Esophagus squamous epithelium (tissue), 5 donors: ENCODE data around the gene MEF2D. TPM values are rescaled to one million over a fixed set of nuclear protein-coding genes. Genes with fewer than 3 reads are reported as not detected.
A peak's percentile ranks its signal among the peaks of the same experiment; 100 is the strongest.

Source experiments
- DNase-seq: peaks from one replicate; lab custom pipeline; 2025; lab: John Stamatoyannopoulos, UW
- H3K27ac ChIP-seq, 4 donors: fragments of 200-600 bp; sonication (generic); one replicate each; pipeline ENCODE4 v1.5.1; 2016 to 2019; ENCODE audit warnings: mild to moderate bottlenecking in 1 of 4
- H3K27me3 ChIP-seq, 4 donors: fragments of 200-600 bp; sonication (generic); 1 replicate in 3 of 4; 2 replicates in 1 of 4; pipeline versions ENCODE4 v1.5.1 to v1.6.0; 2017 to 2021; ENCODE audit warnings: antibody characterized with exemption in 1 of 4
- H3K36me3 ChIP-seq, 3 donors: fragments of 200-600 bp; sonication (generic); one replicate each; pipeline ENCODE4 v1.5.1; 2016 to 2019
- H3K4me1 ChIP-seq, 3 donors: fragments of 200-600 bp; sonication (generic); one replicate each; pipeline ENCODE4 v1.5.1; 2017 to 2019
- H3K4me3 ChIP-seq, 4 donors: fragments of 200-600 bp; sonication (generic); 1 replicate in 3 of 4; 2 replicates in 1 of 4; pipeline ENCODE4 v1.5.1; 2016 to 2019; ENCODE audit warnings: mild to moderate bottlenecking in 2 of 4, moderate library complexity in 1 of 4
- H3K9me3 ChIP-seq, 3 donors: fragments of 200-600 bp; sonication (generic); one replicate each; pipeline ENCODE4 v1.5.1; 2016 to 2019
- POLR2A ChIP-seq, 4 donors: fragments of 450-650 bp; IDR thresholded peaks; one replicate each; pipeline ENCODE4 v1.6.1; 2017; ENCODE audit warnings: antibody characterized with exemption in 4 of 4, mild to moderate bottlenecking in 4 of 4, moderate library complexity in 3 of 4
- WGBS, 2 donors: methylation state at CpG; one replicate each; pipeline ENCODE4 v1.1.5; 2018; 5-methylcytosine and 5-hydroxymethylcytosine counted together
- intact Hi-C: fragments of 100-400 bp; cut with DNase I; formaldehyde crosslinking; loops from one replicate; pipeline ENCODE4 v1.15.0; 2022
- total RNA-seq, 4 donors: library from RNA; depleted of rRNA; stranded (reverse); fragments of >200 nt; gene quantifications; one replicate each; pipeline ENCODE4 v1.1.0, GENCODE V29; 2016
- TF ChIP-seq, protein P1 (sequence below), 6 experiments: fragments of 450-650 bp in 4 of 6; fragments of 200-600 bp in 2 of 6; sonication (generic) in 2 of 6; IDR thresholded peaks; one replicate each; pipeline ENCODE4 v1.5.1; 2016 to 2019; ENCODE audit warnings: antibody characterized with exemption in 6 of 6, mild to moderate bottlenecking in 4 of 6, moderate library complexity in 4 of 6
- donor health status: DM: yes; HTN: yes; CAD: no.

Gene MEF2D
- total RNA-seq, 4 donors from 2014 or later: 9.1 to 30.1 (median 12.1) TPM

DNA sequence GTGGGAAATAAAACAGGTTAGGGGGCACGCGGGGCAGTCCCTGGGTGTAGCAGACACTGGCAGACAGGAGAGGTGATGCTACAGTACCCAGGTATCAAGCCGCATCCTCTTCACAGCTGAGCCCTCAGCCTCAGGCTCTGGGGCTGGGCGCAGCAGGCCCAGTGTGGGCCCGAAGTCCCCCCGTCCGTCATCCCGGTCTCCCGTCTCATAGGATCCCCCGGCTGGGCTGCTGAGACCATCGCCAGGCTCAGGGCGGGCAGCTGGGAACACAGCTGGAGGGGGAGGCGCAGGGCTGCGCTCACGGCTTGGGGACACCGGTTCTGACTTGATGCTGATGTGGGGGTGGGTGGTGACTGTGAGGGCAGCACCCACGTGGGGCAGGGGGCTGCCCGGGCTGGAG lies 32.7 kb downstream of the MEF2D start:
- no peak overlapping the region for H3K4me3 ChIP-seq
- WGBS, 2 donors: 72 to 82% methylated on average over 4 to 5 of the region's 18 CpGs
- H3K27ac ChIP-seq: peak overlapping the region in 3 of 4 donors; percentile 37 to 80 (median 78)
- peaks cover 12 to 72% (median 28%) of the 10 kb centered on the region in 3 donors for H3K4me1 ChIP-seq
- TF ChIP-seq POLR2A (IDR thresholded peaks at IDR 0.05): no peak
- TF ChIP-seq, protein P1, sequence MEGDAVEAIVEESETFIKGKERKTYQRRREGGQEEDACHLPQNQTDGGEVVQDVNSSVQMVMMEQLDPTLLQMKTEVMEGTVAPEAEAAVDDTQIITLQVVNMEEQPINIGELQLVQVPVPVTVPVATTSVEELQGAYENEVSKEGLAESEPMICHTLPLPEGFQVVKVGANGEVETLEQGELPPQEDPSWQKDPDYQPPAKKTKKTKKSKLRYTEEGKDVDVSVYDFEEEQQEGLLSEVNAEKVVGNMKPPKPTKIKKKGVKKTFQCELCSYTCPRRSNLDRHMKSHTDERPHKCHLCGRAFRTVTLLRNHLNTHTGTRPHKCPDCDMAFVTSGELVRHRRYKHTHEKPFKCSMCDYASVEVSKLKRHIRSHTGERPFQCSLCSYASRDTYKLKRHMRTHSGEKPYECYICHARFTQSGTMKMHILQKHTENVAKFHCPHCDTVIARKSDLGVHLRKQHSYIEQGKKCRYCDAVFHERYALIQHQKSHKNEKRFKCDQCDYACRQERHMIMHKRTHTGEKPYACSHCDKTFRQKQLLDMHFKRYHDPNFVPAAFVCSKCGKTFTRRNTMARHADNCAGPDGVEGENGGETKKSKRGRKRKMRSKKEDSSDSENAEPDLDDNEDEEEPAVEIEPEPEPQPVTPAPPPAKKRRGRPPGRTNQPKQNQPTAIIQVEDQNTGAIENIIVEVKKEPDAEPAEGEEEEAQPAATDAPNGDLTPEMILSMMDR (IDR thresholded peaks at IDR 0.05): no peak
- no peaks in the 10 kb centered on the region for H3K27me3 ChIP-seq
- DNase-seq: no peak
- H3K9me3 ChIP-seq: no peaks in the 10 kb centered on the region
- intact Hi-C loops: no loop called here
- peaks cover 29 to 85% (median 40%) of the 10 kb centered on the region in 3 donors for H3K36me3 ChIP-seq

DNA sequence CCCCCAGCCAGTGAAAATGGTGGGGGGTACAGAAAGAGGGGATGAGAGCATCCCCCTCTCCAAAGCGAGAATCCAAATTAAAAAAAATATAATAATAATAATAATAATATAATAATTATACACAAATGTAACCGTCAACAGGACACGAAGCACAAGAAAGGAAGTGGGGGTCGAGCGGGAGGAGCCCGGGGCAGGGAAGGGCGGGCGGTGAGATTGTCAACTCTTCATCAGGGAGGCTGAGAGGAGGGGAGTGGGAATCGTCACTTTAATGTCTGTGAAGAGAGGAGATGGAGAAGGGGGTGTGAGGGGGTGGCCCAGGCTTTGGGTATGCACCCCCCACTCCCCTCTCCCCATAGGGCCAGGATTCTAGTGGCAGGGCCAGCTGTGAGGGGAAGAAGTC lies 33.2 kb downstream of the MEF2D start:
- H3K36me3 ChIP-seq: peaks cover 29 to 80% (median 40%) of the 10 kb centered on the region in 3 donors
- H3K27me3 ChIP-seq: no peaks in the 10 kb centered on the region
- H3K27ac ChIP-seq: peak overlapping the region in 3 of 4 donors; percentile 37 to 80 (median 78)
- no peak for TF ChIP-seq POLR2A (IDR thresholded peaks at IDR 0.05)
- TF ChIP-seq, protein P1 (IDR thresholded peaks at IDR 0.05): no peak
- no peak overlapping the region for H3K4me3 ChIP-seq
- 77 to 92% methylated on average over 9 of the region's 9 CpGs for WGBS, 2 donors
- DNase-seq: no peak
- no peaks in the 10 kb centered on the region for H3K9me3 ChIP-seq
- intact Hi-C loops: no loop called here
- peaks cover 12 to 72% (median 30%) of the 10 kb centered on the region in 3 donors for H3K4me1 ChIP-seq

DNA sequence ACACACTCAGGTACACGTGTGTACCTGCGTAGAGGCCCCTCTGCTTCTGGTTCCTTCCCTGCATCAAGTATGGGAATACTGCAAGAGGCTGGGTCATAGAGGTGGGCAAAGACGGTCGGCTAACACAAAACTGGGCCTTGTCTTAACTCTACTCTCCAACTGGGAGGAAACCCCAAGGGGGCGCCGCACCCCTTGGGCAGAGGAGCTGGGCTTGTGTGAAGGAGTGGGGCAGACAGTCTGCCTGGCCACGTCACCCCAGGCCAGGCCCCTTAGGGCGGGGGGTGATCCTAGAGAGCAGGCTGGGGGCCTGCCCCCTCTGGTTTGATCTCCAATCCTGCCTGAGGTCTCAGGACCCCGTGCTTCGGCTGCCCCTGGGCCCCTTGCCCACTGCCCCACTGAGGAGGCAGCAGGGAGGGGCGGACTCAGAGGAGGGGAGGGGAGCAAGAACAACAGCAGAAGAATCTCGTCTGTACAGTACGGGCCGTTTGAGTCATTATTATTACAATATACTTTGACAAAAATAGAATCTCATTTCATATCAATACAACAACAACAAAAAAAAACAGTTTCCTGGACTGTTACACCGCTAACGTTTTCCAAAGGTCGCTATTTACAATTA lies 34.7 kb downstream of the MEF2D start:
- Histone ChIP-seq H3K9me3 (no peaks in the 10 kb centered on the region), H3K27me3 (no peaks in the 10 kb centered on the region), H3K27ac (peak overlapping the region; percentile 17 to 85 (median 79)), H3K4me3 (no peak overlapping the region), H3K36me3 (peaks cover 29 to 65% (median 39%) of the 10 kb centered on the region in 3 donors), H3K4me1 (peaks cover 21 to 67% (median 36%) of the 10 kb centered on the region in 3 donors)
- TF ChIP-seq, protein P1 (IDR thresholded peaks at IDR 0.05): peak in 1 of 6 experiments; percentile 3
- no peak for TF ChIP-seq POLR2A (IDR thresholded peaks at IDR 0.05)
- no peak for DNase-seq
- intact Hi-C loops: no loop called here
- WGBS, 2 donors: 46 to 58% methylated on average over 7 to 10 of the region's 17 CpGs

DNA sequence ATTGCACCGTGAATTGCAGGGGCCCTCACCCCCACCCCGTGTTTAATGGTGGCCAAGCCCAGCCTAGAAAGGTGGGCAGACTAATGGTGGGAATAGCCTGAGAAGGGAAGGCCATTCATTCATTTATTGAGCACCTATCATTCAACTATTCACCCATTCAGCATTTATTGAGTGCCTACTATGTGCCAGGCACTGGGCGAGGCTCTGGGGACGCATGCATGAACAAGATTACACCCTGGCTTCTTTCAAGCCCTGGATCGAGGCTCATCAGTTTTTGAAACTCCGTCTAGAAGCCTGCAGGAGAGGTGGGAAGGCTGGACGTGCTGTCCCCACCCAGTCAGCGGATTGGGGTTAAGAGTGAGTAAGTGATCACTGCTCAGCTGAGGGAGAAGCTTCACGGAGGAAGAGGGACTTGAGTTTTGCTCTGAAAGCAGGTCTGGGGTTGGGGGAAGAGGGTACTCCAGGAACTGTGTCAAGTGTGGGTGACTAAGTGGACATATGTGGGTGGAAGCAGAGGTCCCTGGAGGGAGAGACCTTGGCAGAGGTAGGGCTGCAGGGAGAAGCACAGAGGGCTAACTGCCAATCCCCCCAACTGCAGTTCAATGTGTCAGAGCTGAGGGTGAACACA lies 35.6 kb downstream of the MEF2D start:
- peaks cover 21 to 67% (median 36%) of the 10 kb centered on the region in 3 donors for H3K4me1 ChIP-seq
- 62 to 63% methylated on average over 5 to 7 of the region's 9 CpGs for WGBS, 2 donors
- H3K9me3 ChIP-seq: no peaks in the 10 kb centered on the region
- H3K27me3 ChIP-seq: no peaks in the 10 kb centered on the region
- peak overlapping the region; percentile 34 to 85 (median 79) for H3K27ac ChIP-seq
- DNase-seq: no peak
- intact Hi-C loops: no loop called here
- peaks cover 29 to 55% (median 32%) of the 10 kb centered on the region in 3 donors for H3K36me3 ChIP-seq
- TF ChIP-seq, protein P1 (IDR thresholded peaks at IDR 0.05): no peak
- no peak overlapping the region for H3K4me3 ChIP-seq

DNA sequence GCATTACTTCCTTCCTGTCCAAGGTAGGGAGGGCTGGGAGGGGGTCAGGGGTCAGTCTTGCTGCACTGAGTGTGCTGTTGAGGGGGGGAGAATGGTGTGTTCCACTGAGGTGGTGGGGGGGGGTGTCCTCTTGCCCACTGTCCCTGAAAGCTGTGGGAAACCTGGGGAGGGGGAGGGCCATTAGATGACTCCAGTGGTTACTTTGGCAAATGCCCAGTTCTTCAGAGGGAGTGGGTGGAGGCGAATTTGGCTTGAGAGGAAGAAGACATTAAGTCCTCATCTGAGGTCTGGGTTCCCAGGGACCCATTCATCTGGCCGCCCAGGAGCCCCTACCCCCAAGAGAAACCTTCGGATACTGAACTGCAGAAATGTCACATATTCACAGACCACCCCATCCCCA lies 36.2 kb downstream of the MEF2D start:
- DNase-seq: no peak
- intact Hi-C loops: no loop called here

More for the DNA sequence above, 36.2 kb downstream of the MEF2D start:
- H3K27me3 ChIP-seq: no peaks in the 10 kb centered on the region
- H3K4me3 ChIP-seq: no peak overlapping the region
- H3K4me1 ChIP-seq: peaks cover 21 to 67% (median 36%) of the 10 kb centered on the region in 3 donors
- H3K9me3 ChIP-seq: no peaks in the 10 kb centered on the region
- peak overlapping the region; percentile 65 to 85 (median 79) for H3K27ac ChIP-seq
- no peak for TF ChIP-seq POLR2A (IDR thresholded peaks at IDR 0.05)
- TF ChIP-seq, protein P1 (IDR thresholded peaks at IDR 0.05): no peak
- H3K36me3 ChIP-seq: peaks cover 28 to 49% (median 29%) of the 10 kb centered on the region in 3 donors
- 63 to 68% methylated on average over 3 of the region's 3 CpGs for WGBS, 2 donors
